NCI-H748 (cell line): Measurements from ENCODE around the gene ADAM11.

Source experiments
- DNase-seq: peaks from one replicate; lab custom pipeline; 2025; ENCODE audit not compliant: unreplicated experiment; lab: John Stamatoyannopoulos, UW

Gene ADAM11

GRCh38 chr17:44757045-44757917 lies 1.5 kb upstream of the ADAM11 start:
- DNase-seq: no peak

GRCh38 chr17:44757918-44758413 lies 822 bp upstream of the ADAM11 start:
- no peak for DNase-seq

- peak; percentile 44 for DNase-seq
Measured at GRCh38 chr17:44759086-44759915, 513 bp downstream of the ADAM11 start.

DNA sequence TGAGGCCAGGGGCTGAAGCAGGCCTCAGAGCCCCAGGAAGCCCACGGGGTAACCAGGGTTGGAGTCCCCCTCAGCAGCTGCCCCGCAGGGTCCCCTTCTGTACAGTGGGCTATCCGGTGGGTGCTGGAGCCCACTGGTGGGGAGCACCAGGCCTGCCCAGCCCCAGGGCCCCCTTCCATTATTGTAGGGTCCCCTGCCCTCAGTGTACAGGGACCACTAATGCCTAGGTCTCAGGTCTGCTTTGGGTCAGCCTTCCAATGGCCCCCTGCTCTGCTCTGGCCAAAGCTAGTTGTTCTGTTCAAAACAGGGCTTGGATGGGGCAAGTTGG lies 1.1 kb downstream of the ADAM11 start:
- no peak for DNase-seq

DNA sequence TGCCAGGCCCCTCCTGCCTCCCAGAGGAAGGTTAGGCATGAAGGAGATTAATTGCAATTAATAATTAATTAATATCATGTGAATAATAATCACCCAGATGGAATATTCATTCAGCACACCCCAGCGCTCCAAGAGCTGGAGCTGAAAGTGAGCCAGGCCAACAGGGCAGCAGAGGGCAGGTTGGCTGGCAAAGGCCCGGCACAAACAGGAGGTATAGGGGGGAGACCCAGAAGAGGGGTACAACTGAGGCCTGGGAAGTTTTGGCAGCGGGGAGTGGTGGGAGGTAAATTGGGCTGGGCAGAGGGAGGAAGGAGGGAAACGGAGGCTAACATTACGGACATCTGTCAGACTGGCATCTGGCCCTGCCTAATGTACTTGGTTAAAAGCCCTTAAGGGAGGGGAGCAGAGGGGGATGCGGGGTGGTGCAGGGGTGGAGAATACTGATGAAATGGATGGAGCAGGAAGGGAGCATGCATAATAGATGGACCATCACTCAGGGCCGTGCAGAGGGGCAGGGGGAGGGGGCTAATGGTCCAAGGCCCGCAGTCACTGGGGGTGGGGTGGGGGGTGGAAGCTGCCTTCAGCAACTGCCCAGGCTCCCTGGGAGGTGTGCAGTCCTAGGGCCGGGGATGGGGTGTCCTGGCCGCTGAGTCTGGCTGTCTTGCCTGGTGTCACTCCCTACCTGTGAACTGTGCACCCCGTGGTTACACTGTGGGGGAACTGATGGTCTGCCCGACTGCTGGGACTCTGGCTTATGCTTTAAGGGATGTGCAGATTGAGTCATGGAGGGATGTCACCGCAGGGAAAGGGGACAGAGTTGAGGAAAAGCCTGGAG lies 1.9 kb downstream of the ADAM11 start:
- DNase-seq: no peak

DNA sequence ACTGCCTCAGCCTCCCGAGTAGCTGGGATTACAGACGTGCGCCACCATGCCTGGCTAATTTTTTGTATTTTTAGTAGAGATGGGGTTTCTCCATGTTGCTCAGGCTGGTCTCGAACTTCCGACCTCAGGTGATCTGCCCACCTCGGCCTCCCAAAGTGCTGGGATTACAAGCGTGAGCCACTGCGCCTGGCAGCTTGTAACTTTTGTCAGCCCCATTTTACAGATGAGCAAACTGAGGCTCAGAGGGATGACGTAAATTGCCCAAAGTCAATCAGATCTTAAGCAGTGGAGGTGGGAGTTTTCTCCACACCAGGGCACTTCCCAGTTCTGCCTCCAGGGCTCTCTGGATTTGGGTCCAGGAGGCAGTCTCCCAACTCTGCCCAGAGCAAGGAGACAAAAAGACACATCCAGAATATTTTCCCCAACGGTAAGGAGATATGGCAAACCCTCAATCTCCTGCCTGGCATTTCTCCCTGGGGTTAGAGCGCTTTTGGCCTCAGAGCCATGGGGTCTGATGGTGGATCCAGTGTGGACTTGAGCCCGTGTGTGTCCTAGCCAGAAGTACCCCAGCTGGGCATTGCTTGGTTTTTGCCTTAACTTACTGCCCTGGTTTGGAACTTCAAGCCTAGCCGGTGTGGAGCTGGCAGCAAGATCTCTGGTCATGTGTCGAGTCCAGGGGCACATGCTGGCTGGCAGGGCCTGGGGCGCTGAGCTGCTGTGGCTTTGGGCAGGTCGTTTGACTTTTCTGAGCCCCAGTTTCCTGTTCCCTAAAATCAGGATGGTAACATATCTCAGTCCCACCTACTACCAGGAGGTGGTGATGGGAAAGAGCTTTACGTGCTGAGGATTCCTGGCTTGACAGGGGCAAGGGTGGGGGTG lies 3.4 kb downstream of the ADAM11 start:
- DNase-seq: no peak

- DNase-seq: no peak
Measured at GRCh38 chr17:44763170-44763569, 4.4 kb downstream of the ADAM11 start.

GRCh38 chr17:44765965-44766364 lies 7.2 kb downstream of the ADAM11 start:
- no peak for DNase-seq

DNA sequence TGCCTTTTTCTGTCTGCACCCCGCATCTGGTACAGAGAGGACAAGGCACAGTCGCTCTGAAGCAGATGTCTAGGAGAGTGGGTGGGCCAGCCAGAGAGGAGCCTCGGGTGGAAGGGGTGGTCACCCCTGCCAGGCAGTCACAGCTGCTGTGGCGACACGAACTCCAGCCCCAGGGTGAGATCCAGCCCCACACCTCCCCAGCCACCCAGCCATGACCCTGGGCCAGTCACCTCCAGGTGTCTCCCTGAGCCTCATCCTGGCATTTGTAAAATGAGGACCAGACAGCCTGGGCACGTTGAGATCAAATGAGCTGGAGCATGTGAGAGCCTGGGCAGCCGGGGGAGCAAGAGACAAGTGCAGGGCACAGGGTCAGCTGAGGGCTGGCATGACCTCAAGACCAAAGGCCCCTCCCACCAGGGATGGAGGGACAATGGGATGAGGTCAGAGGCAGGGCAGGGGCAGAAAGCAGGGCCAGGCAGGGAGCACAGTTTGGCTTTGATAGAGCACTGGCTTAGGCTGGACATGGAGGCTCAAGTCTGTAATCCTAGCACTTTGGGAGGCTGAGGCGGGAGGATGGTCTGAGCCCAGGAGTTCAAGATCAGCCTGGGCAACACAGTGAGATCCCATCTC lies 7.7 kb downstream of the ADAM11 start:
- DNase-seq: no peak

DNA sequence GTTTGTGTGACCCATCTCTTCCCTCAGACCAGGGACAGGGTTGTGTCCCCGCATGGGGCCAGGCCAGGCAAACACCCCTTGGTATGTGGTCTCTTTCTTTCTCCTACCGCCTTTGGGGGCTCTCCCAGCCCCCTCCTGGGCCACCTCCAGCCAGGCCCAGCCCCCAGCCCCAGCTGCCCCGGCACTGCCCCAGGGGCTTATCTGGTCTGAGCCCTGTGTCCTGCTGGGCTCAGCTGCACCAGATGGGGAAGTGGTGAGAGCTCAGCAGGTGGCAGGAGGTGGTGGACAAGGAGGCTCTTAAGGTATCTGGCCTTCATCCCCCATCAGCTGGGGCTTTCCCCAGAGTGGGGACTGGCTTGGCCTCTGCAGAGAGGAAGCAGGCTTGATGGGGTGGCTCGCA lies 8.7 kb downstream of the ADAM11 start:
- DNase-seq: no peak

DNA sequence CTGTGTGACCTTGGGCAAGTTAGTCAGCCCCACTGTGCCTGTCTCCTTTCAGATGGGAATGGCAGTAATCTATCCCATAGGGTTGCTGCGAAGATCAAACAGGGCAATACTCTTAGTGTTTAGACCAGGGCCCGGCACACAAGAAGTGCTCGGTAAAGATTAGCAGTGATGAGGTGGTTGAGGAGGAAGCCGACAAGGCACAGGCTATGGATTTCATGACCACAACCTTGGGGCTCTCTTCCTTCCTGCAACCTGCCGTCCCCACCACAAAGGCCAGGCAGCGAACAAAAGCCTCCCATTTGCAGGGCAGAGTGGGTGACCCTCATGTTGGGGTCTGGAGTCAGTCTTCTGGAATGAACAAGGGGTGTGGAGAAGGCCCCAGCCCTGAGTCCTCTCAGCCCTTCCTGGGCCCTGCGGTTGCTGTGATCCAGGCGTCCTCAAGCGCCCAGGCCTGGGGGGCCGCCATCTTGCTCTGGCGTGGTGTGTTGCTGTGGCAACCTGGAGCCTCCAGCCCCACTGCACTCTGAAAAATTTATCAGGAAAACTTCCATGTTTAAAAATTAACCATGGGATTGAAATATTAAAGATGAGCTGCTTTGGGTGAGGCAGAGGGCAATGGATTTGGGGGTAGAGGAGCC lies 9.8 kb downstream of the ADAM11 start:
- DNase-seq: no peak

- DNase-seq: no peak
Measured at GRCh38 chr17:44769230-44769629, 10.4 kb downstream of the ADAM11 start.

DNA sequence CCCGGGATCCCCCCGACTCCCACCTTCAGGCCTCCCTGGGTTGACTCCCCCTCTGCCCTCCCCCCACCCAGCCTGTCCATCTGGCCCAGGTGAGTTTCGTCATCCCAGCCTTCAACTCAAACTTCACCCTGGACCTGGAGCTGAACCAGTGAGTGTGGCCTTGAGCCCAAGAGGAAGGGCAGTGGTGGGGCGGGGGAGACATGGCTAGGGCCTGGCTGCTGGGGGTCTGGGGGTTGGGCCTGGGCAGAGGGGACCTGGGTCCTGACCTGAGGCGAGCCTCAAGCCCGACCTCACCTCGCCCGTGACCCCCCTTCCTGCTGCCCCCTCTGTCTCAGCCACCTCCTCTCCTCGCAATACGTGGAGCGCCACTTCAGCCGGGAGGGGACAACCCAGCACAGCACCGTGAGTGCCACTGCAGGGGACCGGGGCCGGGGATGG lies 10.9 kb downstream of the ADAM11 start:
- no peak for DNase-seq

DNA sequence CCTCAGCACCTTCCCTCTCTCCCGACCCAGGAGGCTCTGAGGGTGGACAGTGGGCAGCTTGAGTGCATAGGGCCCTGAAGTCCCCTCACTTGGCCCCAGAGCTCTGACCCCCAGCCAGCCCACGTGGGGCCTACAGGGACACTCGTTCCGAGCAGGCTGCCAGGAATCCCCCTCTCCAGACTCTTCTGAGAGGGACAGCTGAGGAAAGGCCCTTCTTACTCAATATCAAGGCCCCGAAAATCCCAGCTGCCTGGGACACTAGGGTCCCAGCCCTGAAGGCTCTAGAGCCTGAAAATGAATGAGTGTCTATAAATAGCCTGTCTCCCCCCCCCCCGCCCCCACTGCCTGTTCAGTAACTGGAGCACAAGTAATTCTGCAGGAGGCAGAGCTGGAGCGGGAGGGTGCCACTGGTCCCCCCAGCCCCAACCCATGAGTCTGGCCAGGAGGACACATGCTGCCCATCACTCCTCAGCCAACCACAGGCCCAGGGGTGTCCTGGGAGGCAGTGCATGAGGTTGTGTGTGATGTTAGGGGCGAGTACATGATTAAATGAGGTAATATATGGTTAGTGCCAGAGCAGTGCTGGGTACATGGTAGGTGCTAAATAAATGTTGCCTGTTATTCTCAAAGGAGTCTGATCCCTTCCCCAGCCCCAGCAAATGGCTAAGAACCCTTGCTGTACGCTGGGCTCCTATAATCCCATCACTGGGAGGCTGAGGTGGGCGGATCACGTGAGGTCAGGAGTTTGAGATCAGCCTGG lies 11.6 kb downstream of the ADAM11 start:
- no peak for DNase-seq

DNA sequence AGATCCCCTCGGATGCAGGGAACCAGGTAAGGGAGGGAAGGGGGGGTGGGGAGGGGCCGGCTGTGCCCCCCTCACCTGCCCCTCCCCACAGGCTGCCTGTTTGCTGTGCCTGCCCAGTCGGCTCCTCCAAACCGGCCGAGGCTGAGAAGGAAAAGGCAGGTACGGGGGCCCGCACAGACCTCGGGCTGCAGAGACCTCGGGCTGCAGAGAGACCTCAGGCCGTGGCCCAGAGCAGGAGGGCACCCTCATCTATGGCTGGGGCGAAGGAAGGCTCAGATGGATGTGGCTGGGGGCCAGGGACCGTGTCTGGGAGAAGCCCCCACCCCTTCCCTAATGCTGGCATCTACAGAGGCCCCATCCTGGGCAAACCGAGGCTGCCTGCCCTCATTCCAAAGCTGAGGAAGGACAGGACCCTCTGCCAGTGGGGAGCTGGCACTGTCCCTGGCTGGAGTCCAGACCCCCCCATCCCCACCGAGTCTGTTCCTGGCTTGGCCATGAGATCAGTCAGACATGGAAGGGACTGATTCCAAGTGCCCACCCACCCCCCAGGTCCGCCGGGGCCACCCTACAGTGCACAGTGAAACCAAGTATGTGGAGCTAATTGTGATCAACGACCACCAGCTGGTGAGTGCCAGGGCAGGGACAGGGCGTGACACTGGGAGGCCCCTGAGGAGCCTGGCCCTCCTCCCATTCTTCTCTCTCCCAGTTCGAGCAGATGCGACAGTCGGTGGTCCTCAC lies 13.7 kb downstream of the ADAM11 start:
- peak; percentile 22 for DNase-seq

- DNase-seq: peak; percentile 49
Measured at GRCh38 chr17:44773140-44773539, 14.4 kb downstream of the ADAM11 start.

DNA sequence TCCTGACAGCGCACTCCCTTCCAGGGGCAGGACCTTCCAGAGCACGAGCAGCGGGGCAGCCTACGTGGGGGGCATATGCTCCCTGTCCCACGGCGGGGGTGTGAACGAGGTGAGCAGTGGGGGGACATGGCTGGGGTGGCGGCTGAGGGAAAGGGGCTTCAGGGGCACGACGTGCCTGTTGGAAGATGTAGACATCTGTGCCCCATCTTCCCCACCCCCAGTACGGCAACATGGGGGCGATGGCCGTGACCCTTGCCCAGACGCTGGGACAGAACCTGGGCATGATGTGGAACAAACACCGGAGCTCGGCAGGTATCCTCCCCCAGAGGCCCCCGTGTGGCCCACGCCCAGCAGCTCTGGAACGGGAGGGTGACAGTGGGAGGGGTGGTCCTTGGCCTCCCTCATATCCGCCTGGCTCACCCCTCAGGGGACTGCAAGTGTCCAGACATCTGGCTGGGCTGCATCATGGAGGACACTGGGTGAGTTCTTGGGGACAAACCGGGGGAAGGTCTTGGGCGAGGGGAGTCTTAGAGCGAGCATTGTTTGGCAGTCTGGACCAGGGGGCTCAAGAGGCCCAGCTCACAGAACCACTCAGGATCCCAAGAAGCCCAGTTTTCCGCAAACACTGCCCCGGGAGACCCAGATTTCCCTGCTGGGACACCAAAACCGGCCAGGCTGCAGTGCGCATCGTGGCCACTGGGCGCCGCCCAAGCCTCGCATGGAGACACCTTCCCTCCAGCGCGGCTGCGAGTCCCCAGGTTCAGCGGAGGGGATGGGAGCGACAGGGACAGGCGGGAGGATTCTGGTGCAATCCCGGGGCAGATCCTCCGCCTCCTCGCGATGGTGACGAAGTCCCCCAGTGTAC lies 15.7 kb downstream of the ADAM11 start:
- DNase-seq: peak; percentile 87
